ENCODE results near the gene LTA. TPM values are rescaled to one million over a fixed set of nuclear protein-coding genes. Genes with fewer than 3 reads are reported as not detected.
A peak's percentile ranks its signal among the peaks of the same experiment; 100 is the strongest.

LTA gene
- total RNA-seq, 1 experiment from 2014 or later, result not detected

GRCh38 chr6:31569861-31570536, 2.1 kb upstream of the LTA start:
- no peak for DNase-seq (ENCODE audit: low read depth in 1 of 2, low spot score in 2 of 2)
- H3K4me3 ChIP-seq, result no peak overlapping the region
- no peaks in the 10 kb centered on the region for H3K36me3 ChIP-seq
- no peaks in the 10 kb centered on the region for H3K27me3 ChIP-seq (replicated peaks)
- H3K9me3 ChIP-seq (replicated peaks), result no peaks in the 10 kb centered on the region
- H3K27ac ChIP-seq, result no peak overlapping the region
- H3K4me1 ChIP-seq (replicated peaks), result no peaks in the 10 kb centered on the region

GRCh38 chr6:31573239-31574105, 1.4 kb downstream of the LTA start:
- Histone ChIP-seq H3K27me3 (replicated peaks) (no peaks in the 10 kb centered on the region), H3K27ac (no peak overlapping the region), H3K4me1 (replicated peaks) (no peaks in the 10 kb centered on the region), H3K9me3 (replicated peaks) (no peaks in the 10 kb centered on the region), H3K4me3 (no peak overlapping the region), H3K36me3 (no peaks in the 10 kb centered on the region)
- DNase-seq (ENCODE audit: low read depth in 1 of 2, low spot score in 2 of 2), result no peak

- H3K4me3 ChIP-seq, result no peak overlapping the region
- H3K36me3 ChIP-seq, result no peaks in the 10 kb centered on the region
- no peaks in the 10 kb centered on the region for H3K9me3 ChIP-seq (replicated peaks)
- no peaks in the 10 kb centered on the region for H3K27me3 ChIP-seq (replicated peaks)
- no peak for DNase-seq (ENCODE audit: low read depth in 1 of 2, low spot score in 2 of 2)
- H3K4me1 ChIP-seq (replicated peaks), result no peaks in the 10 kb centered on the region
- H3K27ac ChIP-seq, result no peak overlapping the region
Measured at GRCh38 chr6:31574106-31575061, 2.3 kb downstream of the LTA start.

- Histone ChIP-seq H3K27ac (no peak within 1 kb of the TSS), H3K4me1 (replicated peaks) (no peaks in the 10 kb centered on the region), H3K27me3 (replicated peaks) (no peaks in the 10 kb centered on the region), H3K9me3 (replicated peaks) (no peaks in the 10 kb centered on the region), H3K36me3 (no peaks in the 10 kb centered on the region), H3K4me3 (no peak within 1 kb of the TSS)
- DNase-seq (ENCODE audit: low read depth in 1 of 2, low spot score in 2 of 2), result no peak
Measured at GRCh38 chr6:31575335-31575901, 3.3 kb downstream of the LTA start, which contains the start of gene TNF. TNF (plus strand) TSS chr6:31575565; CDS start chr6:31575742, 177 bp downstream.

GRCh38 chr6:31575952-31576685, 4.0 kb downstream of the LTA start:
- no peak overlapping the region for H3K4me3 ChIP-seq
- no peaks in the 10 kb centered on the region for H3K9me3 ChIP-seq (replicated peaks)
- H3K4me1 ChIP-seq (replicated peaks), result peaks cover 3% of the 10 kb centered on the region; the same call in 1 of the 2 replicates
- H3K36me3 ChIP-seq, result no peaks in the 10 kb centered on the region
- no peak for DNase-seq (ENCODE audit: low read depth in 1 of 2, low spot score in 2 of 2)
- no peaks in the 10 kb centered on the region for H3K27me3 ChIP-seq (replicated peaks)
- no peak overlapping the region for H3K27ac ChIP-seq

GRCh38 chr6:31576897-31577578, 4.9 kb downstream of the LTA start:
- H3K4me3 ChIP-seq, result no peak overlapping the region

GRCh38 chr6:31577579-31577966, 5.5 kb downstream of the LTA start:
- Histone ChIP-seq H3K4me3 (no peak overlapping the region), H3K4me1 (replicated peaks) (peaks cover 8% of the 10 kb centered on the region), H3K36me3 (no peaks in the 10 kb centered on the region), H3K9me3 (replicated peaks) (no peaks in the 10 kb centered on the region), H3K27ac (no peak overlapping the region), H3K27me3 (replicated peaks) (no peaks in the 10 kb centered on the region)
- no peak for DNase-seq (ENCODE audit: low read depth in 1 of 2, low spot score in 2 of 2)

More at GRCh38 chr6:31576897-31577578, 4.9 kb downstream of the LTA start:
- no peak for DNase-seq (ENCODE audit: low read depth in 1 of 2, low spot score in 2 of 2)
- no peaks in the 10 kb centered on the region for H3K9me3 ChIP-seq (replicated peaks)
- H3K4me1 ChIP-seq (replicated peaks), result peaks cover 8% of the 10 kb centered on the region
- H3K27ac ChIP-seq, result no peak overlapping the region
- H3K27me3 ChIP-seq (replicated peaks), result no peaks in the 10 kb centered on the region
- H3K36me3 ChIP-seq, result no peaks in the 10 kb centered on the region

- no peak overlapping the region for H3K27ac ChIP-seq
- H3K4me3 ChIP-seq, result no peak overlapping the region
- H3K36me3 ChIP-seq, result no peaks in the 10 kb centered on the region
- no peaks in the 10 kb centered on the region for H3K9me3 ChIP-seq (replicated peaks)
- H3K27me3 ChIP-seq (replicated peaks), result no peaks in the 10 kb centered on the region
- DNase-seq (ENCODE audit: low read depth in 1 of 2, low spot score in 2 of 2), result no peak
- H3K4me1 ChIP-seq (replicated peaks), result peaks cover 8% of the 10 kb centered on the region
Measured at GRCh38 chr6:31578184-31579118, 6.4 kb downstream of the LTA start.

GRCh38 chr6:31579119-31579505, 7.0 kb downstream of the LTA start:
- Histone ChIP-seq H3K27ac (no peak overlapping the region), H3K36me3 (no peaks in the 10 kb centered on the region), H3K27me3 (replicated peaks) (no peaks in the 10 kb centered on the region), H3K4me1 (replicated peaks) (peaks cover 8% of the 10 kb centered on the region), H3K4me3 (no peak overlapping the region), H3K9me3 (replicated peaks) (no peaks in the 10 kb centered on the region)
- no peak for DNase-seq (ENCODE audit: low read depth in 1 of 2, low spot score in 2 of 2)

GRCh38 chr6:31579546-31580437, 7.7 kb downstream of the LTA start:
- peaks cover 8% of the 10 kb centered on the region for H3K4me1 ChIP-seq (replicated peaks)
- no peaks in the 10 kb centered on the region for H3K27me3 ChIP-seq (replicated peaks)
- no peaks in the 10 kb centered on the region for H3K9me3 ChIP-seq (replicated peaks)
- no peak overlapping the region for H3K27ac ChIP-seq
- H3K4me3 ChIP-seq, result no peak overlapping the region
- DNase-seq (ENCODE audit: low read depth in 1 of 2, low spot score in 2 of 2), result no peak
- H3K36me3 ChIP-seq, result no peaks in the 10 kb centered on the region

- H3K36me3 ChIP-seq, result no peaks in the 10 kb centered on the region
- H3K4me1 ChIP-seq (replicated peaks), result peaks cover 8% of the 10 kb centered on the region
- peak overlapping the region; percentile 48; the same call in 1 of the 2 replicates for H3K4me3 ChIP-seq
- no peaks in the 10 kb centered on the region for H3K9me3 ChIP-seq (replicated peaks)
- no peaks in the 10 kb centered on the region for H3K27me3 ChIP-seq (replicated peaks)
- no peak for DNase-seq (ENCODE audit: low read depth in 1 of 2, low spot score in 2 of 2)
- H3K27ac ChIP-seq, result no peak overlapping the region
Measured at GRCh38 chr6:31580438-31580740, 8.3 kb downstream of the LTA start.

All from SJSA1 (cell line).